HG03045 (cell line): ENCODE measurements around the gene SKIL.

Experiments
- ATAC-seq: cut with Tn5 transposase; IDR thresholded peaks from one replicate; pipeline ENCODE4 v1.9.1; 2021; ENCODE audit warnings: mild to moderate bottlenecking, moderate library complexity; ENCODE audit not compliant: unreplicated experiment

The SKIL gene

GRCh38 chr3:170346481-170347392 lies 10.8 kb upstream of the SKIL start:
- ATAC-seq: no peak

- ATAC-seq: no peak
Measured at GRCh38 chr3:170350515-170351413, 6.8 kb upstream of the SKIL start.

- ATAC-seq: no peak
Measured at GRCh38 chr3:170352936-170353335, 4.6 kb upstream of the SKIL start.

- ATAC-seq: no peak
Measured at GRCh38 chr3:170353485-170353884, 4.0 kb upstream of the SKIL start.

GRCh38 chr3:170354760-170355159 lies 2.8 kb upstream of the SKIL start:
- ATAC-seq: no peak

- peak; percentile 16 for ATAC-seq
Measured at GRCh38 chr3:170355738-170356595, 1.5 kb upstream of the SKIL start.

GRCh38 chr3:170356596-170357175 lies 829 bp upstream of the SKIL start:
- ATAC-seq: peak; percentile 48

GRCh38 chr3:170358042-170359010 lies 811 bp downstream of the SKIL start:
- ATAC-seq: peak; percentile 13

- ATAC-seq: no peak
Measured at GRCh38 chr3:170359178-170359704, 1.7 kb downstream of the SKIL start.

GRCh38 chr3:170360466-170360865 lies 3.0 kb downstream of the SKIL start:
- ATAC-seq: no peak

GRCh38 chr3:170360916-170361315 lies 3.4 kb downstream of the SKIL start:
- no peak for ATAC-seq

GRCh38 chr3:170361711-170362110 lies 4.2 kb downstream of the SKIL start:
- ATAC-seq: no peak

GRCh38 chr3:170363471-170363994 lies 6.0 kb downstream of the SKIL start:
- no peak for ATAC-seq

GRCh38 chr3:170364965-170365364 lies 7.5 kb downstream of the SKIL start:
- no peak for ATAC-seq

- ATAC-seq: no peak
Measured at GRCh38 chr3:170367797-170368196, 10.3 kb downstream of the SKIL start.

GRCh38 chr3:170368921-170369320 lies 11.4 kb downstream of the SKIL start:
- no peak for ATAC-seq

GRCh38 chr3:170372190-170372879 lies 14.8 kb downstream of the SKIL start:
- ATAC-seq: no peak

GRCh38 chr3:170383567-170383966 lies 26.1 kb downstream of the SKIL start:
- no peak for ATAC-seq
